Esophagus squamous epithelium (tissue), 5 donors: ENCODE data around the gene ENDOV. TPM values are rescaled to one million over a fixed set of nuclear protein-coding genes. Genes with fewer than 3 reads are reported as not detected.
A peak's percentile ranks its signal among the peaks of the same experiment; 100 is the strongest.

ENCODE experiments used
- DNase-seq: peaks from one replicate; lab custom pipeline; 2025; lab: John Stamatoyannopoulos, UW
- H3K27ac ChIP-seq, 4 donors: fragments of 200-600 bp; sonication (generic); one replicate each; pipeline ENCODE4 v1.5.1; 2016 to 2019; ENCODE audit warnings: mild to moderate bottlenecking in 1 of 4
- H3K27me3 ChIP-seq, 4 donors: fragments of 200-600 bp; sonication (generic); 1 replicate in 3 of 4; 2 replicates in 1 of 4; pipeline versions ENCODE4 v1.5.1 to v1.6.0; 2017 to 2021; ENCODE audit warnings: antibody characterized with exemption in 1 of 4
- H3K36me3 ChIP-seq, 3 donors: fragments of 200-600 bp; sonication (generic); one replicate each; pipeline ENCODE4 v1.5.1; 2016 to 2019
- H3K4me1 ChIP-seq, 3 donors: fragments of 200-600 bp; sonication (generic); one replicate each; pipeline ENCODE4 v1.5.1; 2017 to 2019
- H3K4me3 ChIP-seq, 4 donors: fragments of 200-600 bp; sonication (generic); 1 replicate in 3 of 4; 2 replicates in 1 of 4; pipeline ENCODE4 v1.5.1; 2016 to 2019; ENCODE audit warnings: mild to moderate bottlenecking in 2 of 4, moderate library complexity in 1 of 4
- H3K9me3 ChIP-seq, 3 donors: fragments of 200-600 bp; sonication (generic); one replicate each; pipeline ENCODE4 v1.5.1; 2016 to 2019
- CTCF ChIP-seq, 6 experiments: fragments of 450-650 bp in 4 of 6; fragments of 200-600 bp in 2 of 6; sonication (generic) in 2 of 6; IDR thresholded peaks; one replicate each; pipeline ENCODE4 v1.5.1; 2016 to 2019; ENCODE audit warnings: antibody characterized with exemption in 6 of 6, mild to moderate bottlenecking in 4 of 6, moderate library complexity in 4 of 6
- POLR2A ChIP-seq, 4 donors: fragments of 450-650 bp; IDR thresholded peaks; one replicate each; pipeline ENCODE4 v1.6.1; 2017; ENCODE audit warnings: antibody characterized with exemption in 4 of 4, mild to moderate bottlenecking in 4 of 4, moderate library complexity in 3 of 4
- WGBS, 2 donors: methylation state at CpG; one replicate each; pipeline ENCODE4 v1.1.5; 2018; 5-methylcytosine and 5-hydroxymethylcytosine counted together
- intact Hi-C: fragments of 100-400 bp; cut with DNase I; formaldehyde crosslinking; loops from one replicate; pipeline ENCODE4 v1.15.0; 2022
- total RNA-seq, 4 donors: library from RNA; depleted of rRNA; stranded (reverse); fragments of >200 nt; gene quantifications; one replicate each; pipeline ENCODE4 v1.1.0, GENCODE V29; 2016
- donor health status: DM: yes; HTN: yes; CAD: no.

Gene ENDOV
- total RNA-seq, 4 donors from 2014 or later, result 7.4 to 16.0 (median 14.5) TPM

DNA sequence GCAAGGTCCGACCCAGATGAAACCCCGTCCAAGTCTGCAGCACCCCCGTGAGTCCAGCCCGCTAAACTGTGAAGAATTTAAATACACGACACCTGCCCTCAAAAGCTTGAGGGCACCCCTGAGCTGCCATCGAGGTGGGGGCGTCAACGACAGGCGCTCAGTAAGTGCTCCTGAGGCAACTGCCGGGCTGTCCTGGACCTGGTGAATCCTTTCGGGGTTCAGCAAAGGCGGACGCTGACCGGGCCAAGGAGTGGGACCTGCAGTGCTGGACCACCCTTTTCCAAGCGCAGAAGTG, 512 bp upstream of the ENDOV start:
- TF ChIP-seq POLR2A (IDR thresholded peaks at IDR 0.05) (no peak), CTCF (IDR thresholded peaks at IDR 0.05) (no peak)
- Histone ChIP-seq H3K36me3 (peaks cover 0 to 26% (median 0%) of the 10 kb centered on the region in 3 donors), H3K27ac (peak overlapping the region; percentile 84 to 98 (median 96)), H3K27me3 (no peaks in the 10 kb centered on the region), H3K9me3 (no peaks in the 10 kb centered on the region), H3K4me3 (peak overlapping the region; percentile 67 to 99 (median 86)), H3K4me1 (peaks cover 9 to 34% (median 24%) of the 10 kb centered on the region in 3 donors)
- intact Hi-C loops, result no loop called here
- 0% methylated on average over 2 to 3 of the region's 15 CpGs for WGBS, 2 donors
- DNase-seq, result no peak

- TF ChIP-seq POLR2A (IDR thresholded peaks at IDR 0.05) (no peak), CTCF (IDR thresholded peaks at IDR 0.05) (no peak)
- Histone ChIP-seq H3K4me3 (peak overlapping the region; percentile 67 to 99 (median 86)), H3K9me3 (no peaks in the 10 kb centered on the region), H3K4me1 (peaks cover 9 to 34% (median 24%) of the 10 kb centered on the region in 3 donors), H3K27me3 (no peaks in the 10 kb centered on the region), H3K36me3 (peaks cover 0 to 38% (median 0%) of the 10 kb centered on the region in 3 donors), H3K27ac (peak overlapping the region; percentile 84 to 98 (median 96))
- WGBS, 2 donors, result 15 to 71% methylated on average over 1 to 23 of the region's 39 CpGs
- intact Hi-C loops, result no loop called here
- DNase-seq, result no peak
These were observed 715 bp downstream of the ENDOV start for GRCh38 chr17:80415626-80416137.

- Histone ChIP-seq H3K9me3 (no peaks in the 10 kb centered on the region), H3K4me3 (peak overlapping the region; percentile 67 to 99 (median 86)), H3K27ac (no peak overlapping the region), H3K36me3 (peaks cover 0 to 38% (median 0%) of the 10 kb centered on the region in 3 donors), H3K4me1 (peaks cover 9 to 34% (median 24%) of the 10 kb centered on the region in 3 donors), H3K27me3 (no peaks in the 10 kb centered on the region)
- no peak for DNase-seq
- TF ChIP-seq CTCF (IDR thresholded peaks at IDR 0.05), result no peak
- no peak for TF ChIP-seq POLR2A (IDR thresholded peaks at IDR 0.05)
- WGBS, 2 donors, result 71 to 91% methylated on average over 7 of the region's 7 CpGs
- intact Hi-C loops, result no loop called here
These were observed 1.4 kb downstream of the ENDOV start for GRCh38 chr17:80416260-80416939.

DNA sequence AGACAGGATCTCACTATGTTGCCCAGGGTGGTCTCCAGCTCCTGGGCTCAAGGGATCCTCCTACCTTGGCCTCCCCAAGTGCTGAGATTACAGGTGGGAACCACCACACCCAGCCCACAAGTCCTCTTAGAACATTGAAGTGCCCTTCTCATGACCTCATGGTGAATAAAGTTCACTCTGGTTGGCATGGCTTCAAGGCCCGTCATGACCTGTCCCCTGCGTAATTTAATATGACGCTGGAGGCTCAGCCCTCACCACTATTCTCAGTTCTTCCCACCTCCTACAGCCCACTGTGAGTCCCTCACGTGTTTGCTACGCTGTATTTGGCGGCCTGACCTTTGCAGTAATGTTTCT, 1.9 kb downstream of the ENDOV start:
- Histone ChIP-seq H3K4me3 (no peak overlapping the region), H3K4me1 (peaks cover 9 to 34% (median 24%) of the 10 kb centered on the region in 3 donors), H3K27me3 (no peaks in the 10 kb centered on the region), H3K27ac (no peak overlapping the region), H3K9me3 (no peaks in the 10 kb centered on the region), H3K36me3 (peaks cover 0 to 38% (median 0%) of the 10 kb centered on the region in 3 donors)
- intact Hi-C loops, result no loop called here
- 83 to 84% methylated on average over 6 of the region's 6 CpGs for WGBS, 2 donors
- no peak for TF ChIP-seq CTCF (IDR thresholded peaks at IDR 0.05)
- no peak for TF ChIP-seq POLR2A (IDR thresholded peaks at IDR 0.05)
- DNase-seq, result no peak

DNA sequence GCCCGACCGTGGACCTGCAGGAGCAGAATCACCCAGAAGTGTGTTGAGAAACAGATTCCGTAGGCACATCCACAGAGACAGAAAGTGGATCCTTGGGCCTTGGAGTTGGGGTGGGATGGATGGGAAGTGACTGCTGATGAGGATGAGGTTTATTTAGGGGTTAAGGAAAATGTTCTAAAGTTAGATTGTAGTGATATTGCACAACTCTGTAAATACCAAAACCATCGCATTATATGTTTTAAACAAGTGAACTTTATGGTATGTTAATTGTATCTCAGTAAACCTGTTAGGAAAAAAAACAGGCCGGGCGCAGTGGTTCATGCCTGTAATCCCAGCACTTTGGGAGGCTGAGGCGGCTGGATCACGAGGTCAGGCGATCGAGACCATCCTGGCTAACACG, 3.6 kb downstream of the ENDOV start:
- TF ChIP-seq POLR2A (IDR thresholded peaks at IDR 0.05), result no peak
- no peak for TF ChIP-seq CTCF (IDR thresholded peaks at IDR 0.05)
- 94% methylated on average over 11 of the region's 11 CpGs for WGBS, 2 donors
- H3K9me3 ChIP-seq, result no peaks in the 10 kb centered on the region
- intact Hi-C loops, result no loop called here
- no peaks in the 10 kb centered on the region for H3K27me3 ChIP-seq
- peaks cover 0 to 38% (median 0%) of the 10 kb centered on the region in 3 donors for H3K36me3 ChIP-seq
- H3K4me3 ChIP-seq, result no peak overlapping the region
- H3K27ac ChIP-seq, result no peak overlapping the region
- peaks cover 17 to 40% (median 22%) of the 10 kb centered on the region in 3 donors for H3K4me1 ChIP-seq
- no peak for DNase-seq
